HL-60 (cell line): ENCODE results near the gene ACSS3.

Experiments used
- CTCF ChIP-seq: IDR thresholded peaks from one replicate; pipeline ENCODE4 v1.5.1; 2011; ENCODE audit warnings: low read length, control low read depth, inconsistent platforms; ENCODE audit not compliant: insufficient read depth
- POLR2AphosphoS5 ChIP-seq: IDR thresholded peaks from 2 replicates; pipeline ENCODE4 v1.6.1; 2012; ENCODE audit warnings: low read depth
- REST ChIP-seq: IDR thresholded peaks from 2 replicates; pipeline ENCODE4 v1.6.1; 2012; ENCODE audit warnings: low read depth; ENCODE audit not compliant: insufficient replicate concordance

GRCh38 chr12:81092053-81092452 is 14.2 kb downstream of the ACSS3 start:
- TF ChIP-seq CTCF, result no peak
- no peak for TF ChIP-seq REST
- TF ChIP-seq POLR2AphosphoS5, result no peak
